ENCODE measurements around the gene NLRP3. TPM values are rescaled to one million over a fixed set of nuclear protein-coding genes. Genes with fewer than 3 reads are reported as not detected.

NLRP3 gene
- total RNA-seq, 1 donor from 2014 or later = 0.44 TPM

- H3K27ac Mint-ChIP-seq (ENCODE audit: unreplicated experiment) = no peak overlapping the region
- peaks cover 5% of the 10 kb centered on the region for H3K27me3 Mint-ChIP-seq (ENCODE audit: unreplicated experiment)
- DNase-seq (ENCODE audit: low spot score) = no peak
- H3K36me3 Mint-ChIP-seq (ENCODE audit: low read depth, unreplicated experiment) = no peaks in the 10 kb centered on the region
- TF ChIP-seq CTCF (IDR thresholded peaks at IDR 0.05; ENCODE audit: unreplicated experiment) = no peak
- H3K9me3 Mint-ChIP-seq (ENCODE audit: unreplicated experiment) = no peaks in the 10 kb centered on the region
- peaks cover 7% of the 10 kb centered on the region for H3K4me1 Mint-ChIP-seq (ENCODE audit: unreplicated experiment)
- H3K4me3 Mint-ChIP-seq (ENCODE audit: unreplicated experiment) = no peak overlapping the region
Observed at GRCh38 chr1:247491328-247491727, 75.4 kb downstream of the NLRP3 start.

GRCh38 chr1:247493106-247493505 lies 77.1 kb downstream of the NLRP3 start:
- no peak for DNase-seq (ENCODE audit: low spot score)
- H3K4me1 Mint-ChIP-seq (ENCODE audit: unreplicated experiment) = peaks cover 7% of the 10 kb centered on the region
- no peaks in the 10 kb centered on the region for H3K9me3 Mint-ChIP-seq (ENCODE audit: unreplicated experiment)
- no peak overlapping the region for H3K4me3 Mint-ChIP-seq (ENCODE audit: unreplicated experiment)
- H3K27me3 Mint-ChIP-seq (ENCODE audit: unreplicated experiment) = peaks cover 5% of the 10 kb centered on the region
- H3K36me3 Mint-ChIP-seq (ENCODE audit: low read depth, unreplicated experiment) = no peaks in the 10 kb centered on the region
- TF ChIP-seq CTCF (IDR thresholded peaks at IDR 0.05; ENCODE audit: unreplicated experiment) = no peak
- H3K27ac Mint-ChIP-seq (ENCODE audit: unreplicated experiment) = no peak overlapping the region

- no peak overlapping the region for H3K27ac Mint-ChIP-seq (ENCODE audit: unreplicated experiment)
Observed at GRCh38 chr1:247494767-247495166, 78.8 kb downstream of the NLRP3 start.

GRCh38 chr1:247496581-247497285 lies 80.8 kb downstream of the NLRP3 start:
- Mint-ChIP-seq H3K9me3 (ENCODE audit: unreplicated experiment) (no peaks in the 10 kb centered on the region), H3K4me1 (ENCODE audit: unreplicated experiment) (peaks cover 8% of the 10 kb centered on the region), H3K36me3 (ENCODE audit: low read depth, unreplicated experiment) (no peaks in the 10 kb centered on the region), H3K4me3 (ENCODE audit: unreplicated experiment) (no peak overlapping the region), H3K27ac (ENCODE audit: unreplicated experiment) (no peak overlapping the region), H3K27me3 (ENCODE audit: unreplicated experiment) (no peaks in the 10 kb centered on the region)
- TF ChIP-seq CTCF (IDR thresholded peaks at IDR 0.05; ENCODE audit: unreplicated experiment) = no peak
- no peak for DNase-seq (ENCODE audit: low spot score)

More at GRCh38 chr1:247494767-247495166, 78.8 kb downstream of the NLRP3 start:
- no peak for TF ChIP-seq CTCF (IDR thresholded peaks at IDR 0.05; ENCODE audit: unreplicated experiment)
- peaks cover 12% of the 10 kb centered on the region for H3K4me1 Mint-ChIP-seq (ENCODE audit: unreplicated experiment)
- no peak for DNase-seq (ENCODE audit: low spot score)
- no peaks in the 10 kb centered on the region for H3K9me3 Mint-ChIP-seq (ENCODE audit: unreplicated experiment)
- no peaks in the 10 kb centered on the region for H3K36me3 Mint-ChIP-seq (ENCODE audit: low read depth, unreplicated experiment)
- peaks cover 5% of the 10 kb centered on the region for H3K27me3 Mint-ChIP-seq (ENCODE audit: unreplicated experiment)
- H3K4me3 Mint-ChIP-seq (ENCODE audit: unreplicated experiment) = no peak overlapping the region

Other genes with a start within 250 kb of the NLRP3 start
- gene ZNF124, start 244.2 kb upstream of the NLRP3 start, total RNA-seq (ENCODE audit: unreplicated experiment) = 138 TPM
- not detected for gene VN1R5, start 160.1 kb upstream of the NLRP3 start, total RNA-seq (ENCODE audit: unreplicated experiment)
- gene ZNF496, start 84.3 kb upstream of the NLRP3 start, total RNA-seq (ENCODE audit: unreplicated experiment) = 76.5 TPM
- not detected for gene OR2B11, start 41.9 kb downstream of the NLRP3 start, total RNA-seq (ENCODE audit: unreplicated experiment)
- gene OR2C3, start 120.3 kb downstream of the NLRP3 start, total RNA-seq (ENCODE audit: unreplicated experiment) = not detected
- 0.23 TPM for gene GCSAML, start 133.0 kb downstream of the NLRP3 start, total RNA-seq (ENCODE audit: unreplicated experiment)
- not detected for gene OR2G2, start 172.2 kb downstream of the NLRP3 start, total RNA-seq (ENCODE audit: unreplicated experiment)
- not detected for gene OR2G3, start 189.4 kb downstream of the NLRP3 start, total RNA-seq (ENCODE audit: unreplicated experiment)

All from endothelial cell (in vitro differentiated cells).